Gastroesophageal sphincter (tissue), 4 donors: Measurements from ENCODE around the gene AIF1. TPM values are rescaled to one million over a fixed set of nuclear protein-coding genes. Genes with fewer than 3 reads are reported as not detected.

Source experiments
- ATAC-seq: fragments of 150-250 bp; one replicate; pipeline ENCODE4 v1.9.1; 2016; ENCODE audit warnings: mild to moderate bottlenecking, moderate library complexity
- H3K27ac ChIP-seq, 4 donors: fragments of 200-600 bp; sonication (generic) in 3 of 4; 1 replicate in 3 of 4; 2 replicates in 1 of 4; pipeline ENCODE4 v1.5.1; 2016 to 2019
- H3K27me3 ChIP-seq: fragments of 200-600 bp; sonication (generic); one replicate; pipeline ENCODE4 v1.5.1; 2019
- H3K36me3 ChIP-seq, 2 donors: fragments of 200-600 bp; sonication (generic); one replicate each; pipeline ENCODE4 v1.5.1; 2019; ENCODE audit warnings: control low read depth in 1 of 2
- H3K4me1 ChIP-seq, 3 donors: fragments of 200-600 bp; sonication (generic); 1 replicate in 2 of 3; 2 replicates in 1 of 3; pipeline ENCODE4 v1.5.1; 2016 to 2019; ENCODE audit warnings: control low read depth in 2 of 3
- H3K4me3 ChIP-seq, 2 donors: fragments of 200-600 bp; sonication (generic); one replicate each; pipeline ENCODE4 v1.5.1; 2019; ENCODE audit warnings: mild to moderate bottlenecking in 1 of 2, moderate library complexity in 1 of 2
- H3K9me3 ChIP-seq, 3 donors: fragments of 200-600 bp; sonication (generic); one replicate each; pipeline ENCODE4 v1.5.1; 2017 to 2019; ENCODE audit warnings: control low read depth in 2 of 3
- EP300 ChIP-seq: sonication (generic); formaldehyde crosslinking; IDR thresholded peaks from one replicate; pipeline ENCODE4 v1.6.1; 2017; ENCODE audit warnings: antibody characterized with exemption, mild to moderate bottlenecking
- POLR2A ChIP-seq, 2 donors: fragments of 450-650 bp; IDR thresholded peaks; one replicate each; pipeline ENCODE4 v1.6.1; 2017; ENCODE audit warnings: antibody characterized with exemption in 2 of 2, mild to moderate bottlenecking in 2 of 2, moderate library complexity in 1 of 2
- POLR2AphosphoS5 ChIP-seq: sonication (generic); formaldehyde crosslinking; IDR thresholded peaks from one replicate; pipeline ENCODE4 v1.6.1; 2017; ENCODE audit warnings: antibody characterized with exemption
- WGBS, 2 donors: methylation state at CpG; one replicate each; pipeline ENCODE4 v1.1.5; 2018; ENCODE audit warnings: low coverage in 1 of 2; 5-methylcytosine and 5-hydroxymethylcytosine counted together
- total RNA-seq, 4 donors: library from RNA; depleted of rRNA; stranded (reverse); fragments of >200 nt; gene quantifications; one replicate each; pipeline ENCODE4 v1.1.0, GENCODE V29; 2016
- TF ChIP-seq, protein P1 (sequence below), 4 experiments: fragments of 200-600 bp in 2 of 4; fragments of 450-650 bp in 2 of 4; sonication (generic) in 1 of 4; IDR thresholded peaks; one replicate each; pipeline ENCODE4 v1.5.1; 2017 to 2019; ENCODE audit warnings: antibody characterized with exemption in 4 of 4, mild to moderate bottlenecking in 2 of 4, moderate library complexity in 2 of 4

Gene AIF1
- total RNA-seq, 4 donors from 2014 or later = 5.6 to 46.4 (median 21.3) TPM

GRCh38 chr6:31575952-31576685, 38.9 kb upstream of the AIF1 start:
- WGBS, 2 donors = 52 to 75% methylated on average over 5 to 6 of the region's 8 CpGs
- peak overlapping the region in 3 of 4 donors; percentile 54 to 71 (median 54) for H3K27ac ChIP-seq
- no peaks in the 10 kb centered on the region for H3K9me3 ChIP-seq
- no peaks in the 10 kb centered on the region for H3K36me3 ChIP-seq
- TF ChIP-seq EP300 = no peak
- no peak for TF ChIP-seq POLR2AphosphoS5
- TF ChIP-seq, protein P1, sequence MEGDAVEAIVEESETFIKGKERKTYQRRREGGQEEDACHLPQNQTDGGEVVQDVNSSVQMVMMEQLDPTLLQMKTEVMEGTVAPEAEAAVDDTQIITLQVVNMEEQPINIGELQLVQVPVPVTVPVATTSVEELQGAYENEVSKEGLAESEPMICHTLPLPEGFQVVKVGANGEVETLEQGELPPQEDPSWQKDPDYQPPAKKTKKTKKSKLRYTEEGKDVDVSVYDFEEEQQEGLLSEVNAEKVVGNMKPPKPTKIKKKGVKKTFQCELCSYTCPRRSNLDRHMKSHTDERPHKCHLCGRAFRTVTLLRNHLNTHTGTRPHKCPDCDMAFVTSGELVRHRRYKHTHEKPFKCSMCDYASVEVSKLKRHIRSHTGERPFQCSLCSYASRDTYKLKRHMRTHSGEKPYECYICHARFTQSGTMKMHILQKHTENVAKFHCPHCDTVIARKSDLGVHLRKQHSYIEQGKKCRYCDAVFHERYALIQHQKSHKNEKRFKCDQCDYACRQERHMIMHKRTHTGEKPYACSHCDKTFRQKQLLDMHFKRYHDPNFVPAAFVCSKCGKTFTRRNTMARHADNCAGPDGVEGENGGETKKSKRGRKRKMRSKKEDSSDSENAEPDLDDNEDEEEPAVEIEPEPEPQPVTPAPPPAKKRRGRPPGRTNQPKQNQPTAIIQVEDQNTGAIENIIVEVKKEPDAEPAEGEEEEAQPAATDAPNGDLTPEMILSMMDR (IDR thresholded peaks at IDR 0.05) = no peak
- TF ChIP-seq POLR2A (IDR thresholded peaks at IDR 0.05) = no peak
- H3K4me1 ChIP-seq = peaks cover 0 to 8% (median 0%) of the 10 kb centered on the region in 3 donors
- H3K4me3 ChIP-seq = peak overlapping the region in 1 of 2 donors; percentile 38
- H3K27me3 ChIP-seq = peaks cover 15% of the 10 kb centered on the region
- no peak for ATAC-seq

DNA sequence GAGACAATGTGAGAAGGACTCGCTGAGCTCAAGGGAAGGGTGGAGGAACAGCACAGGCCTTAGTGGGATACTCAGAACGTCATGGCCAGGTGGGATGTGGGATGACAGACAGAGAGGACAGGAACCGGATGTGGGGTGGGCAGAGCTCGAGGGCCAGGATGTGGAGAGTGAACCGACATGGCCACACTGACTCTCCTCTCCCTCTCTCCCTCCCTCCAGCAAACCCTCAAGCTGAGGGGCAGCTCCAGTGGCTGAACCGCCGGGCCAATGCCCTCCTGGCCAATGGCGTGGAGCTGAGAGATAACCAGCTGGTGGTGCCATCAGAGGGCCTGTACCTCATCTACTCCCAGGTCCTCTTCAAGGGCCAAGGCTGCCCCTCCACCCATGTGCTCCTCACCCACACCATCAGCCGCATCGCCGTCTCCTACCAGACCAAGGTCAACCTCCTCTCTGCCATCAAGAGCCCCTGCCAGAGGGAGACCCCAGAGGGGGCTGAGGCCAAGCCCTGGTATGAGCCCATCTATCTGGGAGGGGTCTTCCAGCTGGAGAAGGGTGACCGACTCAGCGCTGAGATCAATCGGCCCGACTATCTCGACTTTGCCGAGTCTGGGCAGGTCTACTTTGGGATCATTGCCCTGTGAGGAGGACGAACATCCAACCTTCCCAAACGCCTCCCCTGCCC, 38.0 kb upstream of the AIF1 start:
- H3K27ac ChIP-seq = no peak overlapping the region

DNA sequence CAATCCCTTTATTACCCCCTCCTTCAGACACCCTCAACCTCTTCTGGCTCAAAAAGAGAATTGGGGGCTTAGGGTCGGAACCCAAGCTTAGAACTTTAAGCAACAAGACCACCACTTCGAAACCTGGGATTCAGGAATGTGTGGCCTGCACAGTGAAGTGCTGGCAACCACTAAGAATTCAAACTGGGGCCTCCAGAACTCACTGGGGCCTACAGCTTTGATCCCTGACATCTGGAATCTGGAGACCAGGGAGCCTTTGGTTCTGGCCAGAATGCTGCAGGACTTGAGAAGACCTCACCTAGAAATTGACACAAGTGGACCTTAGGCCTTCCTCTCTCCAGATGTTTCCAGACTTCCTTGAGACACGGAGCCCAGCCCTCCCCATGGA, 37.5 kb upstream of the AIF1 start:
- no peak overlapping the region for H3K4me3 ChIP-seq
- H3K36me3 ChIP-seq = no peaks in the 10 kb centered on the region
- ATAC-seq = no peak
- no peaks in the 10 kb centered on the region for H3K9me3 ChIP-seq
- H3K27me3 ChIP-seq = peaks cover 7% of the 10 kb centered on the region
- 85% methylated on average over 2 of the region's 3 CpGs; no CpG with 5 or more reads in 1 of the 2 donors for WGBS, 2 donors
- no peak overlapping the region for H3K27ac ChIP-seq
- H3K4me1 ChIP-seq = peaks cover 0 to 21% (median 9%) of the 10 kb centered on the region in 3 donors
- no peak for TF ChIP-seq POLR2AphosphoS5
- TF ChIP-seq, protein P1 (IDR thresholded peaks at IDR 0.05) = no peak
- TF ChIP-seq POLR2A (IDR thresholded peaks at IDR 0.05) = no peak
- TF ChIP-seq EP300 = no peak

More for the DNA sequence above, 38.0 kb upstream of the AIF1 start:
- Histone ChIP-seq H3K4me1 (peaks cover 0 to 17% (median 5%) of the 10 kb centered on the region in 3 donors), H3K27me3 (peaks cover 10% of the 10 kb centered on the region), H3K9me3 (no peaks in the 10 kb centered on the region), H3K4me3 (no peak overlapping the region), H3K36me3 (no peaks in the 10 kb centered on the region)
- WGBS, 2 donors = 78 to 90% methylated on average over 4 to 6 of the region's 19 CpGs
- TF ChIP-seq EP300 = no peak
- TF ChIP-seq, protein P1 (IDR thresholded peaks at IDR 0.05) = no peak
- no peak for TF ChIP-seq POLR2AphosphoS5
- TF ChIP-seq POLR2A (IDR thresholded peaks at IDR 0.05) = no peak
- no peak for ATAC-seq

- no peaks in the 10 kb centered on the region for H3K36me3 ChIP-seq
- no peak overlapping the region for H3K4me3 ChIP-seq
- peaks cover 0 to 21% (median 9%) of the 10 kb centered on the region in 3 donors for H3K4me1 ChIP-seq
- ATAC-seq = no peak
- 85 to 91% methylated on average over 5 to 9 of the region's 12 CpGs for WGBS, 2 donors
- no peak overlapping the region for H3K27ac ChIP-seq
- H3K9me3 ChIP-seq = no peaks in the 10 kb centered on the region
- no peak for TF ChIP-seq EP300
- H3K27me3 ChIP-seq = no peaks in the 10 kb centered on the region
These were observed 36.6 kb upstream of the AIF1 start for GRCh38 chr6:31578184-31579118.

DNA sequence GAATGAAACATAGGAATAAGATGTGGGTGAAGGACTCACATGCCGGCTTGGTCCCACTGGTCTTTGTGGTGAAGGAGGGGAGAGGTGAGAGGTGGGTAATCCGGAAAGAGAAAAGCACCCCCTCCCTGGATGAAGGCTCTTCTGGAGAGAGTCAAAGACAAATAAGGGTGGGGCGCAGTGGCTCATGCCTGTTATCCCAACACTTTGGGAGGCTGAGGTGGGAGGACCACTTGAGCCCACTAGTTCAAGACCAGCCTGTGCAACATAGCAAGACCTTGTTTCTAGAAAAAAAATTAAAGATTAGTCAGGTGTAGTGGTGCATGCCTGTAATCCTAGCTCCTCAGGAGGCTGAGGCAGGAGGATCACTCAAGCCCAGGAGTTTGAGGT, 35.9 kb upstream of the AIF1 start:
- Histone ChIP-seq H3K9me3 (no peaks in the 10 kb centered on the region), H3K36me3 (no peaks in the 10 kb centered on the region), H3K4me3 (no peak overlapping the region), H3K27me3 (no peaks in the 10 kb centered on the region), H3K4me1 (peaks cover 0 to 21% (median 9%) of the 10 kb centered on the region in 3 donors), H3K27ac (no peak overlapping the region)
- 96 to 100% methylated on average over 2 to 3 of the region's 3 CpGs for WGBS, 2 donors
- no peak for TF ChIP-seq POLR2A (IDR thresholded peaks at IDR 0.05)
- no peak for ATAC-seq
